Measurements from ENCODE around the gene CMIP.

The CMIP gene

DNA sequence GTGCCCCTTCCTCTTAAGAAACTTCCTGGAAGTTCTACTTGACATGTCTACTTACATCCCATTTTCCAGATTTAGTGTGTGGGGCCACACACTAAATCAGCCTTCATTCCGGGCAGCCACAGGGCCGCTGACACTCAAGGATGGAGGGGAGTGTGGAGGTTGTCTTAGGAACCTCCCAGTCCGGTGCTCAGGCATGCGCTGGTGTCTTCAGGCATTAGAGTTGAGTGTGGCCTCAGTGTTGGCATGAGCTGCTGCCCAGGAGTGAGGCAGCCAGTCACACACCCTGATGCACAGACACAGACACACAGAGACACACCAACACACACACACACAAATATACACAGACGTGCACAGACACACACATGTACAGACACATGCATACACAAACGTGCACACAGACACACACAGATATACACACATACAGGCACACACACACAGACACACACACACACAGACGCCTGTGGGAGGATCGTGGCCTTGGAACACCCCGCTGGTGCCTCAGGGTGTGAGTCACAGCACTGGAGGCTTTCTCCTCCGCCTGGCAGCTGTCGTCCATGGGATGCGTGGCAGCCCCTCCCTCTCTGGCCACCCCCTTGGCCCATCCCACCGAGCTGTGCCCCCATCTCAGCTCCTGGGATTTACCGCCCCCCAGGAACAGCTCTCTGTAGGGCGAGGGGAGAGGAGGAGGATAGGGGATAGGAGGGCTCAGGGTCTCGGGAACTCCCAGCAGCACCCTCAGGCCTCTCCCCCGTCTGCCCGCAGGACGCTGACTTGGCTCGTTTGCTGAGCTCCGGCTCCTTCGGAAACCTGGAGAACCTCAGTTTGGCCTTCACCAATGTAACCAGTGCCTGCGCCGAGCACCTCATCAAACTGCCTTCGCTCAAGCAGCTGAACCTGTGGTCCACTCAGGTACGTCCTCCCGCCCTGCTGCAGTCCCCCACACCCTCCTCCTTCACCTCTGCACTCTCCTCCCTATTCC, 258.9 kb downstream of the CMIP start:
- DNase-seq (ENCODE audit: low read depth) = peak; percentile 70

- no peak for DNase-seq (ENCODE audit: low read depth)
Measured at GRCh38 chr16:81705261-81705660, 260.7 kb downstream of the CMIP start.

GRCh38 chr16:81706327-81707295, 262.0 kb downstream of the CMIP start:
- no peak for DNase-seq (ENCODE audit: low read depth)

DNA sequence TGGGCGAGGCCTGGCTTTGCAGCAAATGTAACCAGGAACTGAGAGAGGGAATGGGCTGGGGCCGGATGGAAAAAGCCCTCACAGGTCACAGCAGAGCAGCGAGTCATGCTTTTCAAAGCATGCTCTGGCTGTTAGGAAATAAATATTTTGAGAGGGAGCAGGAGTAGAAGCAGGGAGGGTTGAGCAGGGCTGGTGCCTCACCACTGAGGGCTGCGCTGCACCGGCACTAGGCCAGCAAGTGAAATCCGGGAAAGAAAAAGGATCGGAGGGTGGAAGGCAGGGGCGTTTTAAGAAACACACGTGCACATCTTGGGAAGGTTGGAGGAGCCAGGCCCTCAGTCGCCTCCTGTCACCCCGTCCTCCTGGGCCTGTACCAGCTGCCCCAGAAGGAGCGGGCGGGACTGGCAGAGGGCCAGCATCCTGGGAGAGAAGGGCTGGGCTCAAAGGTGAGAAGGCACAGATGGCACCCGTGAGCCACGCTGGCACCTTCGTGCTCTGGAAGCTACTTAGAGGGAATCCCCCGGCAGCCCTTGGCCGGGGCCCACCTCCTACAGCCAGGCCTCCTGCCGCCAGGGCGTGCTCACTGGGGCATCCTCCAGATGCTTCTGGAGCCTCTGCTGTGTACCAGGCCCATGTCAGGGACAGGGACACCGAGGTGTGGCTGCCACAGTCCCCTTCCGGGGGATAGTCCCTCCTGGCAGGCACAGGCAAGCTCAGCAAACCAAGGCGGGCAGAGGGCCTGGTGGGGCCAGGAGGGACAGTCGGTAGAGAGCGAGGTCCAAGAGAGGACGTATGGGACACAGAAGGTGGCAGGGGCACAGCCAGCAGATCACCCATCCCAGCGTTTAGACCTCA, 263.0 kb downstream of the CMIP start:
- peak; percentile 28 for DNase-seq (ENCODE audit: low read depth)

DNA sequence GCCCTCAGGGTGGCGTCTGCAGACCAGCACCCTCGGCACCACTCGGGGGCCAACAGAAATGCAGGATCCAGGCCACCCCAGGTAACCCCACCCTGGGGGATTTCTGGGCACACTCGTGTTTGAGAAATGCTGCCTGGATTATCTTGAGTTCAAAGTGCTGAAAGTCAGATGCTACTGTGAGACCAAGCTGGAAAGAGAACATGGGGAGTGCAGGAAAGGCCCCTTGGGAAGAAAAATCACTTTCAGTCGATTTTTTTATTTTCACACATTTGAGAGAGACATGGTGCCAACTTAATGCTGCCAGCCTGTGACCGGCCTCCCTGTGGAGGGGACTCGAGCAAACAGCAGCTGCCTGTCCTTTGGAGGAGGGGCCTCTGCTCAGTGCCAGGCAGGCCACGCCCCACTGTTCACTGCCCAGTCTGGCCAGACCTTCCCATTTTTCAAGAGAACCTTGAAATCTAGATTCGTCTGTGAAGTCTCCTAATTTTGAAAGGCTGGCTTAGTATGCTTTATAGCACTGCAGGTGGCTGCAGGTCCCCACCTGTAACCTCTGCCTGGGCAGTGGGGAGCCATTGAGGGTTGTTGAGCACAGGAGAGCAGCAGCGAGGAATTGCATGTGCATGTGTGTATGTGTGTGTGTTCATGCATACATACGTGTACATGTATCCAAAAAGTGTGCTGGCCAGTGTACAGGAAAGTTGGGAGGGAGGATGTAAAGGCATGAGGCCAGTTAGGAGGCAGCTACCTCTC, 263.8 kb downstream of the CMIP start:
- DNase-seq (ENCODE audit: low read depth) = no peak

GRCh38 chr16:81709016-81709900, 264.6 kb downstream of the CMIP start:
- DNase-seq (ENCODE audit: low read depth) = no peak

GRCh38 chr16:81710044-81710443, 265.4 kb downstream of the CMIP start:
- DNase-seq (ENCODE audit: low read depth) = no peak

- DNase-seq (ENCODE audit: low read depth) = no peak
Measured at GRCh38 chr16:81710596-81710995, 266.0 kb downstream of the CMIP start.

GRCh38 chr16:81711657-81712319, 267.2 kb downstream of the CMIP start:
- peak; percentile 69 for DNase-seq (ENCODE audit: low read depth)

DNA sequence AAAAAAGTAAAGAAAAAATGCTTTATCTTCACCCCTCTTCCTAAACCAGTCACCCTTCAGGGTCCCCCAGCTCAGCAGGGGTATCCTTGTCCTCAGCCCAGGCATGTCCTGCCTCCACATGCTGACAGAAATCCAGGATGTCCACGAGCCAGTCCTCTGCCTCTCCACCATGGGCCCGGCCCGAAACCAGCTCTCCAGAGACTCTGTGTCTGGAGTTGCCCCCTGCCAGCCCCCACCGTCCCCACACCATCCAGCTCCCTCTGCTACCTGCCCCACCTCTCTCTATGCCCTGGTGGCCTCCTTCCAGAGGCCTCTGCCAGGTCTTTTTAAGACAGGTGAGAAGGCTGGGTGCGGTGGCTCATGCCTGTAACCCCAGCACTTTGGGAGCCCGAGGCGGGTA, 268.1 kb downstream of the CMIP start:
- no peak for DNase-seq (ENCODE audit: low read depth)

- DNase-seq (ENCODE audit: low read depth) = no peak
Measured at GRCh38 chr16:81713295-81713772, 268.7 kb downstream of the CMIP start.

DNA sequence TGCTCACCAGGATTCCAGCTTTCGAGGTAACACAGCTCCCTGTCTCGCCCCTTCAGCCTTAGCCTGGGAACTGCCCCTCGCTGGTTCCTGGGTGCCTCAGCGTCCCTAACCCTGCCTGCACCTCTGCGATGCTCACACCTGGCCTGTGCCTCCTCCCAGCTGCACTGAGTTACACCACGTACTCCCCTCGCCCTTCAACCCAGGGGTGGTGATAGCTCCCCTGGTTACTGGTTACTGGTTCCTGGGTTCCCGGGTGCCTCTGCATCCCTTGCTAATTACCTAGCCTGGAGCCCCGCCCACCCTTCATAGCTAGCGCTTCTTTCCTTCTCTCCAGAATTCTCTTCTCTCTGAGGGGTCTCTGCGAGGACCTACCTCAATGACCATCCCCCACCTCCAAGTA, 269.2 kb downstream of the CMIP start:
- no peak for DNase-seq (ENCODE audit: low read depth)

DNA sequence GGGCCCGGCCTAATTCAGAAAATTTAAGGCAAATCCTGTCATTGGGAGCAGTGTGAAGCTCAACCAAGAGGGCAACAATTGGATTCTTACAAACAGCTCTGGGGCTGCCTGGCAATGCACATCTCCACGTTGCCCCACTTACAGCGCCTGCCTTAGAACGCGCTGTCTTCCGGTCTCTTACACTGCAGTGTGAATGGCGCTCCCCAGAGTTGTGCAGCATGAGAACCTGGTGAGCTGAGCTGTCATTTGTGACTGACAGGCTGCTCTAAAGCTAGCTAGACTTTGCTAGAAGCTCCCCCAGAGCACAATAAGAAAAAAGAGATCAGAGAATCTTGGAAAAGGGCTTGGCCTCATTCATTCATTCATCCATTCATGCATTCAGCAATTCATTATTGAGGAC, 270.0 kb downstream of the CMIP start:
- DNase-seq (ENCODE audit: low read depth) = no peak

- no peak for DNase-seq (ENCODE audit: low read depth)
Measured at GRCh38 chr16:81715358-81716196, 271.0 kb downstream of the CMIP start.

DNA sequence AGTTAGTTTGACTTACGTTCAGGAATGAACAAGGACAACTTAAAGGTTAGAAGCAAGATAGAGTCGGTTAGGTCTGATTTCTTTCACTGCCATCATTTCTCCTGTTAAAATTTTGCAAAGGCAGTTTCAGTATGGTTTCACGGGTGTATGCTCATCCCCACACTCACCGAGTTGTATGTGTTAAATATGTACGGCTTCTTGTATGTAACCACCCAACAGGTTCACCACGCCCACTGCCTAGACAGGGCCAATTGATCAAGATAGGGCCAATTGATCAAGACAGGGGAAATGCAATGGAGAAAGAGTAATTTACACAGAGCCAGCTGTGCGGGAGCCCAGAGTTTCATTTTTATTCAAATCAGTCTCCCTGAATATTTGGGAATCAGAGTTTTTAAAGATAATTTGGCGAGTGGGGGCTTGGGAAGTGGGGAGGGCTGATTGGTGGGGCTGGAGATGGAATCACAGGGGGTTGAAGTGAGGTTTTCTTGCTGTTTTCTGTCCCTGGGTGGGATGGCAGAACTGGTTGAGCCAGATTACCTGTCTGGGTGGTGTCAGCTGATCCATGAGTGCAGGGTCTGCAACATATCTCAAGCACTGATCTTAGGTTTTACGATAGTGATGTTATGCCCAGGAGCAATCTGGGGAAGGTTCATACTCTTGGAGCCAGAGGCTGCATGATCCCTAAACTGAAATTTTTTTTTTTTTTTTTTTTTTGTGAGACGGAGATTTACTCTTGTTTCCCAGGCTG, 272.0 kb downstream of the CMIP start:
- DNase-seq (ENCODE audit: low read depth) = no peak

DNA sequence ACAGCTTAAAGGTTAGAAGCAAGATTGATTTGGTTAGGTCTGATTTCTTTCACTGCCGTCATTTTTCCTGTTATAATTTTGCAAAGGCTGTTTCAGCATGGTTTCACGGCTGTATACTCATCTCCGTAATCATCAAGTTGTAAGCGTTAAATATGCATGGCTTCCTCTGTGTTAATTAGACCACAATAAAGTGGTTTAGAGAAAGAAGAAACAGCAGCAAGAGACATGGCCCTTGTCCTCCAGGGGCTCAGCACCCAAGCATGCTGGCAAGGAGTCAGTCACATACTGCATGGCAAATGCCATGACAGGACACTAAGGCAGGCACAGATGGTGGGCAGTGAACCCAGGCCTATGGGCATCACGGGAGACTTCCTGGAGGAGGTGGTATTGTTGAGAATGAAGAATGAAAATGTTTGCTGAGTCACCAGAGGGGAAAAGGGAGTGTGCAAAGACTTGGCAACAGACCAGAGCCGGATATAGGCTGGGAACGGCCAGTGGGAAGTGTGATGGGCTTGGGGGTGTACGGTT, 273.1 kb downstream of the CMIP start:
- no peak for DNase-seq (ENCODE audit: low read depth)

DNA sequence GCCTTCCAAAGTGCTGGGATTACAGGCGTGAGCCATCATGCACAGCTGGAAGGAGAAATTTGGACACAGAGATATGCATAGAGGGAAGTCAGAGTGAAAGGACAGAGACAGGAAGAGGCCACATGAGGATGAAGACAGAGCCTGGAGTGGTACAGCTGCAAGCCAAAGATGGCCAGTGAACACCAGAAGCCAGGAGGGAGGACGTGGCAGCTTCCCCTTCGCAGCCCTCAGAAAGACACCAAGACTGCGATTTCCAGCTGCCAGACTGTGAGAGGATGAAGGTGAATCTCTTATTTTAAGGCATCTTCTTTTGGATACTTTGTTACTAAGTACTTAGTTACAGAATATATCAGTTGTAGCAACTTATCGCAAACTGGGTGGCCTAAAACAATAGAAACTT, 274.0 kb downstream of the CMIP start:
- no peak for DNase-seq (ENCODE audit: low read depth)
